ENCODE measurements around the gene KRT15. TPM values are rescaled to one million over a fixed set of nuclear protein-coding genes. Genes with fewer than 3 reads are reported as not detected.

KRT15 gene
- total and polyA plus RNA-seq, 9 of the 15 experiments (the other 6 are each of a cell fraction or from before 2014, with no cell fraction given) = 0.28 to 4.4 (median 0.56) TPM

DNA sequence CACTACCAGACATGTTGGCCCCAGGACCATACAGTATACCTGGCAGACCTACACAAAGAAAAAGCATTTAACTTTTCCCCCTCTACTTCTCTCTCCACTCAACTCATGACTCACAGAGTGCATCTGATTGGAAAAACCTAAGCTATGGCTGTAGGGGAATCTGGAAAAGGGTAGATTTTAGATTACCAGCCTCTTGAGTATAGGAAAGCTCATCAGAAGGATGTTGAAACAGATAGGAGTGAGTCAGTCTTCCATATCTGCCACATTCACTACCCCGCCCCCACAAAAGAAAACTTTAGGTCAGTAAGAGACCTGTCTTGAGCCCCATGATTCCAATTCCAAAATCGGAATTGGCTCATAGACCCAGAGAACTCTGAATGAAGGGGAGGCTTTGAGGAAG lies 40.9 kb upstream of the KRT15 start:
- Histone ChIP-seq H3K9me3 (replicated peaks; ENCODE audit: control insufficient read depth, insufficient read depth, low read depth, low read length) (no peaks in the 10 kb centered on the region), H3K4me1 (replicated peaks in 1 of 2; ENCODE audit: control insufficient read depth in 2 of 2, insufficient read depth in 2 of 2, low read length in 2 of 2) (no peaks in the 10 kb centered on the region; a peak in 1 of 5 replicates), H3K9me1 (ENCODE audit: control insufficient read depth, insufficient read depth, low read length) (no peaks in the 10 kb centered on the region), H3K36me3 (ENCODE audit: control insufficient read depth, insufficient read depth, low read length) (no peaks in the 10 kb centered on the region), H3K27ac (ENCODE audit: extremely low read depth, low read depth, low read length) (no peak overlapping the region), H4K20me1 (replicated peaks; ENCODE audit: control insufficient read depth, insufficient read depth, low read length) (no peaks in the 10 kb centered on the region), H3K27me3 (ENCODE audit: control insufficient read depth in 2 of 2, insufficient read depth in 2 of 2, low read length in 2 of 2) (peaks cover 33 to 44% of the 10 kb centered on the region in 2 experiments), H3K4me3 (no peak overlapping the region), H3K79me2 (ENCODE audit: control insufficient read depth, insufficient read depth, low read length) (no peaks in the 10 kb centered on the region), H2AFZ (ENCODE audit: low read depth, low read length) (no peak overlapping the region), H3K4me2 (ENCODE audit: insufficient read depth, low read length) (no peak overlapping the region), H3K9ac (ENCODE audit: insufficient read depth in 1 of 2, low read depth in 2 of 2, low read length in 2 of 2) (no peak overlapping the region)
- no peak for ATAC-seq
- BruUV-seq (replicated peaks) = no TSS peak
- FAIRE-seq = no peak
- ChIA-PET POLR2A (interaction anchor here (0.6 to 2.7 kb wide), 2 partner anchors 10 to 853 kb away, joined by 3 to 12 read pairs; no protein-coding TSS in a partner anchor), CTCF (ENCODE audit: low intra/inter-chr PET ratio) (interaction anchor here (1.8 kb wide), 1 partner anchor 103 kb away, joined by 6 read pairs; no protein-coding TSS in a partner anchor)
- 0% methylated on average over 2 of the region's 2 CpGs for WGBS (ENCODE audit: insufficient coverage, low coverage, missing lambda C conversion rate)
- in situ Hi-C loops (cut with MboI) (no loop called here), intact Hi-C loops (cut with micrococcal nuclease) (no loop called here)
- peak in 1 of 4 experiments; percentile 41 for DNase-seq (ENCODE audit: extremely low read depth in 1 of 4, low spot score in 3 of 4)
- TF ChIP-seq CBFA2T2 (conservative IDR thresholded peaks at IDR 0.05) = peak; percentile 62
- peak; percentile 97 for TF ChIP-seq FOSL1 (tag; conservative IDR thresholded peaks at IDR 0.05)
- TF ChIP-seq ATF3 (IDR thresholded peaks at IDR 0.05) = peak; percentile 68; the same call in 1 of the 2 replicates
- TF ChIP-seq ATF3 (CRISPR knock-in tag; conservative IDR thresholded peaks at IDR 0.05) = no peak
- no peak for TF ChIP-seq BMI1 (IDR thresholded peaks at IDR 0.05; ENCODE audit: low read length)
- peak; percentile 86 for TF ChIP-seq JUND (IDR thresholded peaks at IDR 0.05; ENCODE audit: borderline replicate concordance, low read depth, low read length)
- no peak; the same call in 2 of the 3 replicates for TF ChIP-seq JUND (tag; IDR thresholded peaks at IDR 0.05; ENCODE audit: borderline replicate concordance, low read depth, low read length)
- peak; percentile 68; the same call in 1 of the 2 replicates for TF ChIP-seq SMARCE1 (IDR thresholded peaks at IDR 0.05)
- peak; percentile 64; the same call in 1 of the 2 replicates for TF ChIP-seq SMARCA4 (IDR thresholded peaks at IDR 0.05)
- peak; percentile 77 for TF ChIP-seq CBFA2T3 (IDR thresholded peaks at IDR 0.05)
- peak; percentile 62 for TF ChIP-seq DPF2 (IDR thresholded peaks at IDR 0.05)
- TF ChIP-seq JUN (IDR thresholded peaks at IDR 0.05; ENCODE audit: borderline replicate concordance, low read depth, low read length) = peak; percentile 68; the same call in 1 of the 2 replicates
- no peak for TF ChIP-seq JUN (CRISPR knock-in tag; IDR thresholded peaks at IDR 0.05; ENCODE audit: borderline replicate concordance)
- TF ChIP-seq, protein P1, sequence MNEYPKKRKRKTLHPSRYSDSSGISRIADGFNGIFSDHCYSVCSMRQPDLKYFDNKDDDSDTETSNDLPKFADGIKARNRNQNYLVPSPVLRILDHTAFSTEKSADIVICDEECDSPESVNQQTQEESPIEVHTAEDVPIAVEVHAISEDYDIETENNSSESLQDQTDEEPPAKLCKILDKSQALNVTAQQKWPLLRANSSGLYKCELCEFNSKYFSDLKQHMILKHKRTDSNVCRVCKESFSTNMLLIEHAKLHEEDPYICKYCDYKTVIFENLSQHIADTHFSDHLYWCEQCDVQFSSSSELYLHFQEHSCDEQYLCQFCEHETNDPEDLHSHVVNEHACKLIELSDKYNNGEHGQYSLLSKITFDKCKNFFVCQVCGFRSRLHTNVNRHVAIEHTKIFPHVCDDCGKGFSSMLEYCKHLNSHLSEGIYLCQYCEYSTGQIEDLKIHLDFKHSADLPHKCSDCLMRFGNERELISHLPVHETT (CRISPR knock-in tag; conservative IDR thresholded peaks at IDR 0.05 in 1 of 2, IDR thresholded peaks at IDR 0.05 in 1 of 2) = no peak
- TF ChIP-seq PRDM10 (IDR thresholded peaks at IDR 0.05; ENCODE audit: partially characterized antibody) = peak; percentile 29
